Measurements from ENCODE around the gene HOXA9. TPM values are rescaled to one million over a fixed set of nuclear protein-coding genes. Genes with fewer than 3 reads are reported as not detected.

The HOXA9 gene
- total RNA-seq, 8 experiments from 2014 or later = 1.3 to 95.2 (median 2.5) TPM

- peak overlapping the region; percentile 94 to 95 for H3K27ac ChIP-seq
- in situ Hi-C loops (cut with MboI; ENCODE audit: low pct_unique_long_range_greater_than_20kb in 2 of 9, low sequenced_read_pairs in 9 of 9, unreplicated experiment in 9 of 9) = loop anchor here in 1 of 9 experiments (25.0 kb wide), 1 partner anchor 263 kb away; the partner anchor contains the start of gene SKAP2
- H3K4me1 ChIP-seq (replicated peaks in 1 of 2) = peaks cover 23 to 83% of the 10 kb centered on the region in 2 donors
- peak overlapping the region; percentile 41 to 87 (median 69) for H3K4me3 ChIP-seq
- ATAC-seq (replicated peaks in 6 of 8) = no peak
- 0 to 81% (median 20%) methylated on average over 1 to 8 of the region's 8 CpGs for WGBS, 10 experiments
Observed at GRCh38 chr7:27124902-27125689, 40.2 kb downstream of the HOXA9 start.

GRCh38 chr7:27124096-27124901 is 41.0 kb downstream of the HOXA9 start:
- 0 to 100% (median 1%) methylated on average over 1 to 22 of the region's 43 CpGs for WGBS, 10 experiments
- H3K27ac ChIP-seq = peak overlapping the region; percentile 94 to 95
- ATAC-seq (replicated peaks in 6 of 8) = peak in 5 of 8 experiments; percentile 52 to 72 (median 61)

GRCh38 chr7:27123477-27124053 is 41.8 kb downstream of the HOXA9 start:
- in situ Hi-C loops (cut with MboI; ENCODE audit: low pct_unique_long_range_greater_than_20kb in 2 of 9, low sequenced_read_pairs in 9 of 9, unreplicated experiment in 9 of 9) = loop anchor here in 1 of 9 experiments (25.0 kb wide), 1 partner anchor 261 kb away; the partner anchor contains the start of gene SKAP2
- Histone ChIP-seq H3K27ac (peak overlapping the region; percentile 94 to 95), H3K4me3 (peak overlapping the region; percentile 41 to 87 (median 69)), H3K4me1 (replicated peaks in 1 of 2) (peaks cover 33 to 91% of the 10 kb centered on the region in 2 donors)
- WGBS, 10 experiments = 0 to 94% (median 3%) methylated on average over 1 to 20 of the region's 26 CpGs; no CpG with 5 or more reads in 4 of the 10 experiments
- peak in 3 of 8 experiments; percentile 5 to 8 (median 7) for ATAC-seq (replicated peaks in 6 of 8)

More at GRCh38 chr7:27124096-27124901, 41.0 kb downstream of the HOXA9 start:
- in situ Hi-C loops (cut with MboI; ENCODE audit: low pct_unique_long_range_greater_than_20kb in 2 of 9, low sequenced_read_pairs in 9 of 9, unreplicated experiment in 9 of 9) = loop anchor here in 1 of 9 experiments (25.0 kb wide), 1 partner anchor 262 kb away; the partner anchor contains the start of gene SKAP2
- peaks cover 31 to 91% of the 10 kb centered on the region in 2 donors for H3K4me1 ChIP-seq (replicated peaks in 1 of 2)
- H3K4me3 ChIP-seq = peak overlapping the region; percentile 41 to 87 (median 69)

GRCh38 chr7:27123007-27123476 is 42.3 kb downstream of the HOXA9 start:
- H3K4me1 ChIP-seq (replicated peaks in 1 of 2) = peaks cover 33 to 90% of the 10 kb centered on the region in 2 donors
- peak overlapping the region; percentile 94 to 95 for H3K27ac ChIP-seq
- 0 to 95% (median 12%) methylated on average over 1 to 9 of the region's 14 CpGs; no CpG with 5 or more reads in 3 of the 10 experiments for WGBS, 10 experiments
- peak in 5 of 8 experiments; percentile 3 to 20 (median 15) for ATAC-seq (replicated peaks in 6 of 8)
- in situ Hi-C loops (cut with MboI; ENCODE audit: low pct_unique_long_range_greater_than_20kb in 2 of 9, low sequenced_read_pairs in 9 of 9, unreplicated experiment in 9 of 9) = loop anchor here in 1 of 9 experiments (25.0 kb wide), 1 partner anchor 261 kb away; the partner anchor contains the start of gene SKAP2
- peak overlapping the region; percentile 41 to 87 (median 69) for H3K4me3 ChIP-seq

- WGBS, 10 experiments = 0 to 100% (median 6%) methylated on average over 2 to 35 of the region's 42 CpGs
- peak in 2 of 8 experiments; percentile 11 to 34 for ATAC-seq (replicated peaks in 6 of 8)
- Histone ChIP-seq H3K27ac (peak overlapping the region; percentile 94 to 95), H3K4me1 (replicated peaks in 1 of 2) (peaks cover 30 to 83% of the 10 kb centered on the region in 2 donors), H3K4me3 (peak overlapping the region; percentile 41 to 87 (median 69))
- in situ Hi-C loops (cut with MboI; ENCODE audit: low pct_unique_long_range_greater_than_20kb in 2 of 9, low sequenced_read_pairs in 9 of 9, unreplicated experiment in 9 of 9) = loop anchor here in 1 of 9 experiments (25.0 kb wide), 1 partner anchor 260 kb away; the partner anchor contains the start of gene SKAP2
Observed at GRCh38 chr7:27122077-27122910, 43.0 kb downstream of the HOXA9 start.

GRCh38 chr7:27121684-27122076 is 43.7 kb downstream of the HOXA9 start:
- WGBS, 10 experiments = 0 to 100% (median 13%) methylated on average over 1 to 7 of the region's 7 CpGs; no CpG with 5 or more reads in 1 of the 10 experiments
- Histone ChIP-seq H3K4me3 (peak overlapping the region; percentile 41 to 87 (median 69)), H3K4me1 (replicated peaks in 1 of 2) (peaks cover 28 to 76% of the 10 kb centered on the region in 2 donors), H3K27ac (peak overlapping the region; percentile 94 to 95)
- in situ Hi-C loops (cut with MboI; ENCODE audit: low pct_unique_long_range_greater_than_20kb in 2 of 9, low sequenced_read_pairs in 9 of 9, unreplicated experiment in 9 of 9) = loop anchor here in 1 of 9 experiments (25.0 kb wide), 1 partner anchor 259 kb away; the partner anchor contains the start of gene SKAP2
- no peak for ATAC-seq (replicated peaks in 6 of 8)

- H3K4me1 ChIP-seq (replicated peaks in 1 of 2) = peaks cover 12 to 54% of the 10 kb centered on the region in 2 donors
- in situ Hi-C loops (cut with MboI; ENCODE audit: low pct_unique_long_range_greater_than_20kb in 2 of 9, low sequenced_read_pairs in 9 of 9, unreplicated experiment in 9 of 9) = loop anchor here in 1 of 9 experiments (25.0 kb wide), 1 partner anchor 257 kb away; the partner anchor contains the start of gene SKAP2
- WGBS, 10 experiments = 0 to 89% (median 33%) methylated on average over 1 of the region's 1 CpG; no CpG with 5 or more reads in 5 of the 10 experiments
- peak in 1 of 8 experiments; percentile 2 for ATAC-seq (replicated peaks in 6 of 8)
- peak overlapping the region; percentile 94 to 95 for H3K27ac ChIP-seq
- peak overlapping the region; percentile 41 to 87 (median 69) for H3K4me3 ChIP-seq
Observed at GRCh38 chr7:27119412-27119911, 45.9 kb downstream of the HOXA9 start.

- Histone ChIP-seq H3K4me3 (peak overlapping the region; percentile 61 to 87 (median 80)), H3K27ac (peak overlapping the region; percentile 92 to 94), H3K4me1 (replicated peaks in 1 of 2) (peaks cover 12 to 48% of the 10 kb centered on the region in 2 donors)
- WGBS, 10 experiments = 0 to 60% (median 20%) methylated on average over 1 to 2 of the region's 3 CpGs; no CpG with 5 or more reads in 3 of the 10 experiments
- no peak for ATAC-seq (replicated peaks in 6 of 8)
- in situ Hi-C loops (cut with MboI; ENCODE audit: low pct_unique_long_range_greater_than_20kb in 2 of 9, low sequenced_read_pairs in 9 of 9, unreplicated experiment in 9 of 9) = loop anchor here in 1 of 9 experiments (25.0 kb wide), 1 partner anchor 256 kb away; the partner anchor contains the start of gene SKAP2
Observed at GRCh38 chr7:27118580-27118979, 46.8 kb downstream of the HOXA9 start.

- in situ Hi-C loops (cut with MboI; ENCODE audit: low pct_unique_long_range_greater_than_20kb in 2 of 9, low sequenced_read_pairs in 9 of 9, unreplicated experiment in 9 of 9) = loop anchor here in 1 of 9 experiments (25.0 kb wide), 1 partner anchor 256 kb away; the partner anchor contains the start of gene SKAP2
- H3K4me3 ChIP-seq = peak overlapping the region; percentile 61 to 87 (median 80)
- peaks cover 12 to 42% of the 10 kb centered on the region in 2 donors for H3K4me1 ChIP-seq (replicated peaks in 1 of 2)
- WGBS, 10 experiments = 0 to 100% (median 8%) methylated on average over 1 to 9 of the region's 19 CpGs; no CpG with 5 or more reads in 1 of the 10 experiments
- peak overlapping the region; percentile 92 to 94 for H3K27ac ChIP-seq
- peak in 1 of 8 experiments; percentile 3 for ATAC-seq (replicated peaks in 6 of 8)
Observed at GRCh38 chr7:27117887-27118491, 47.3 kb downstream of the HOXA9 start.

GRCh38 chr7:27116962-27117886 is 48.1 kb downstream of the HOXA9 start:
- in situ Hi-C loops (cut with MboI; ENCODE audit: low pct_unique_long_range_greater_than_20kb in 2 of 9, low sequenced_read_pairs in 9 of 9, unreplicated experiment in 9 of 9) = loop anchor here in 1 of 9 experiments (25.0 kb wide), 1 partner anchor 255 kb away; the partner anchor contains the start of gene SKAP2
- WGBS, 10 experiments = 0 to 83% (median 8%) methylated on average over 1 to 6 of the region's 12 CpGs; no CpG with 5 or more reads in 6 of the 10 experiments
- peaks cover 12 to 38% of the 10 kb centered on the region in 2 donors for H3K4me1 ChIP-seq (replicated peaks in 1 of 2)
- no peak for ATAC-seq (replicated peaks in 6 of 8)
- peak overlapping the region; percentile 92 to 94 for H3K27ac ChIP-seq
- H3K4me3 ChIP-seq = peak overlapping the region; percentile 61 to 87 (median 80)

All from motor neuron (in vitro differentiated cells).